Upper lobe of left lung (tissue), 6 donors: ENCODE results near the gene JUP. TPM values are rescaled to one million over a fixed set of nuclear protein-coding genes. Genes with fewer than 3 reads are reported as not detected.

Source experiments
- ATAC-seq, 2 donors: fragments of 200-7000 bp; cut with Tn5 transposase; one replicate each; pipeline ENCODE4 v1.9.1; 2022; ENCODE audit warnings: mild to moderate bottlenecking in 2 of 2, moderate library complexity in 2 of 2; ENCODE audit not compliant: low FRiP score in 2 of 2
- DNase-seq, 2 donors: peaks; one replicate each; pipeline ENCODE4 v3.0.0-alpha.2; 2019 to 2020
- H3K27ac ChIP-seq, 4 donors: fragments of 200-600 bp; sonication (generic); one replicate each; pipeline ENCODE4 v1.5.1; 2016 to 2019
- H3K27me3 ChIP-seq, 4 donors: fragments of 200-600 bp; sonication (generic); one replicate each; pipeline ENCODE4 v1.5.1; 2017 to 2019
- H3K36me3 ChIP-seq, 4 donors: fragments of 200-600 bp; sonication (generic); one replicate each; pipeline ENCODE4 v1.5.1; 2016 to 2019
- H3K4me1 ChIP-seq, 4 donors: fragments of 200-600 bp; sonication (generic); one replicate each; pipeline ENCODE4 v1.5.1; 2018 to 2019
- H3K4me3 ChIP-seq, 4 donors: fragments of 200-600 bp; sonication (generic); one replicate each; pipeline ENCODE4 v1.5.1; 2017 to 2019; ENCODE audit warnings: mild to moderate bottlenecking in 2 of 4, moderate library complexity in 1 of 4
- H3K9me3 ChIP-seq, 4 donors: fragments of 200-600 bp; sonication (generic); one replicate each; pipeline ENCODE4 v1.5.1; 2018 to 2019
- EP300 ChIP-seq, 4 donors: sonication (generic); formaldehyde crosslinking; IDR thresholded peaks; one replicate each; pipeline ENCODE4 v1.5.1; 2017; ENCODE audit warnings: antibody characterized with exemption in 4 of 4, control low read depth in 2 of 4
- POLR2A ChIP-seq, 4 donors: fragments of 450-650 bp; IDR thresholded peaks; one replicate each; pipeline ENCODE4 v1.5.1; 2016 to 2017; ENCODE audit warnings: antibody characterized with exemption in 4 of 4, mild to moderate bottlenecking in 2 of 4
- POLR2AphosphoS5 ChIP-seq, 2 donors: sonication (generic); formaldehyde crosslinking; IDR thresholded peaks; one replicate each; pipeline ENCODE4 v1.5.1; 2017; ENCODE audit warnings: antibody characterized with exemption in 2 of 2
- WGBS, 2 donors: methylation state at CpG; one replicate each; pipeline ENCODE4 v1.1.5; 2017 to 2018; 5-methylcytosine and 5-hydroxymethylcytosine counted together
- total RNA-seq, 6 donors: library from RNA; depleted of rRNA in 4 of 6; stranded (reverse); fragments of >200 nt in 4 of 6; gene quantifications; one replicate each; pipeline versions ENCODE4 v1.1.0 to v1.2.1, GENCODE V29; 2016 to 2021
- TF ChIP-seq, protein P1 (sequence below), 6 experiments: fragments of 450-650 bp in 4 of 6; fragments of 200-600 bp in 2 of 6; sonication (generic) in 2 of 6; IDR thresholded peaks; one replicate each; pipeline ENCODE4 v1.5.1; 2016 to 2019; ENCODE audit warnings: antibody characterized with exemption in 6 of 6
- donor health status: DM: no; HTN: no; CAD: no; lungs with moderate emphysema.
- donor health status: DM: no; HTN: yes; CAD: no; lungs with severe emphysema.

The JUP gene
- total RNA-seq, 6 donors from 2014 or later: 120 to 241 (median 143) TPM

DNA sequence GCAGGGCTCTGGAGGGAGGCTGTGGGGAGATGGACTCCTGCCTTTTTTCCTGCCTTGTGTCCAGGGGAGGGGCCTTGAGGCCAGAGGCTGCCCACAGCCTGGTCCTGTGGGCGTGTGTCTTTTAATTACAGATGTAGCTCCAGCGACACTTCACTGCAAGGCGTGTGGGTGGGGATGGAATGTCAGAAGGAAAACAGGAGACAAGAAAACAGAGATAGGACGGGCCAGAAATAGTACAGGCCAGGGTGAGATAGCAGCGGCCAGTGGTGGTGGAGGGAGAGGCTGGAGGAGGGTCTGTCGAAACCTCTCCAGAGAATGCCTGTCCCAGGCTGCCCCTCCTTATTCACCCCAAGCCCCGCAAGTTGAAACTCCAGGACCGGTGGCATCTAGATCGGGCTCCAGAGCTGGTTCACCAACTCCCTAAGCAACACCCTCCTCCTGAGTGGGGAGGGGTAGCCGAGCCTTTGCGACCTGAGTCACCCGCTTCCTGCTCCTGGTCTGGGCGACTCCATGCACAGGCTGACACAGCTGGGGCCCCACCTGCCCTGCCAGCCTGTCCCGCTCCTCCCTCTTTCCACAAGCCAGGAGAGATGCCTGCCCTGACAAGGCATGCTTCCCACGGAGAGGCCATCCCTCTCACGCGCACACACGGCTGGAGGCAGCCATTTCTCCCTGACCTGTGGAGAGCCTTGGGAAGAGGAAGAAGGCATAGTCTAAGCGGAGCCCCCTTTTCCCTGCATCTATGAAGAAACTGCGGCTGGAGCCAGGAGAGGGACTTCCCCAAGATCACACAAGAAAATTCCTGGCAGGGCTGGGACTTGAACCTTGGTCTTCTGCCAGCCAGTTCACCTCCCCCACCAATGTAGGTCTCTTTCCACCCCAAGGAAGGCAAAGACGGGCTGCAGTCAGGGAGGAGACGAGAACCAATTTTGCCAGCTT lies 6.6 kb upstream of the JUP start:
- ATAC-seq: peak; percentile 64 to 84

DNA sequence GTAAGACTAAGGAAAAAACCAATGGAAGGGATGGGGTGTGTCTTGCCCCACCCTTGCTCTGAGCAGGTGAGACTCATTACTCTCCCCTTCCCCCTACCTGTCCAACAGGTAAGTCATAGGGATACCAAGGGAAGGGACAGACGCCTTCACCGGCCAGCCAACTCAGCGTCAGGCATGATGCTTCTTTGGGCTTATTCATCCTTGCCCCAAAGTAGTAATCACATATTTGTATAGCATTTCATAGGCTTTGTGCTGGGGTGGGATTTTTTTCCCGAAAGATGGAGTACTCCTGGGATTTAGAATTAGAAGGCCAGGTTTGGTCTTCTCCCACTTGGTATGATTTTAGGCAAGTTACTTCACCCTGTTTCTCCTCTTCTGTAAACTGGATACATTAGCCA lies 509 bp upstream of the JUP start:
- DNase-seq: no peak
- WGBS, 2 donors: 40 to 48% methylated on average over 4 of the region's 4 CpGs
- Histone ChIP-seq H3K27ac (peak overlapping the region; percentile 25 to 67 (median 62)), H3K4me3 (no peak overlapping the region), H3K27me3 (no peaks in the 10 kb centered on the region), H3K4me1 (peaks cover 39 to 63% (median 50%) of the 10 kb centered on the region in 4 donors), H3K9me3 (no peaks in the 10 kb centered on the region), H3K36me3 (no peaks in the 10 kb centered on the region)
- no peak for ATAC-seq
- TF ChIP-seq POLR2A (IDR thresholded peaks at IDR 0.05) (no peak), EP300 (IDR thresholded peaks at IDR 0.05) (peak in 1 of 4 donors; percentile 6), POLR2AphosphoS5 (IDR thresholded peaks at IDR 0.05) (peak in 1 of 2 donors; percentile 8)
- TF ChIP-seq, protein P1, sequence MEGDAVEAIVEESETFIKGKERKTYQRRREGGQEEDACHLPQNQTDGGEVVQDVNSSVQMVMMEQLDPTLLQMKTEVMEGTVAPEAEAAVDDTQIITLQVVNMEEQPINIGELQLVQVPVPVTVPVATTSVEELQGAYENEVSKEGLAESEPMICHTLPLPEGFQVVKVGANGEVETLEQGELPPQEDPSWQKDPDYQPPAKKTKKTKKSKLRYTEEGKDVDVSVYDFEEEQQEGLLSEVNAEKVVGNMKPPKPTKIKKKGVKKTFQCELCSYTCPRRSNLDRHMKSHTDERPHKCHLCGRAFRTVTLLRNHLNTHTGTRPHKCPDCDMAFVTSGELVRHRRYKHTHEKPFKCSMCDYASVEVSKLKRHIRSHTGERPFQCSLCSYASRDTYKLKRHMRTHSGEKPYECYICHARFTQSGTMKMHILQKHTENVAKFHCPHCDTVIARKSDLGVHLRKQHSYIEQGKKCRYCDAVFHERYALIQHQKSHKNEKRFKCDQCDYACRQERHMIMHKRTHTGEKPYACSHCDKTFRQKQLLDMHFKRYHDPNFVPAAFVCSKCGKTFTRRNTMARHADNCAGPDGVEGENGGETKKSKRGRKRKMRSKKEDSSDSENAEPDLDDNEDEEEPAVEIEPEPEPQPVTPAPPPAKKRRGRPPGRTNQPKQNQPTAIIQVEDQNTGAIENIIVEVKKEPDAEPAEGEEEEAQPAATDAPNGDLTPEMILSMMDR (IDR thresholded peaks at IDR 0.05): no peak

More for the DNA sequence above, 6.6 kb upstream of the JUP start:
- DNase-seq: peak; percentile 79 to 80
- WGBS, 2 donors: 33 to 40% methylated on average over 12 to 22 of the region's 22 CpGs
- Histone ChIP-seq H3K27ac (peak overlapping the region; percentile 64 to 81 (median 77)), H3K27me3 (no peaks in the 10 kb centered on the region), H3K4me3 (peak overlapping the region in 1 of 4 donors; percentile 18), H3K9me3 (no peaks in the 10 kb centered on the region), H3K4me1 (peaks cover 24 to 42% (median 28%) of the 10 kb centered on the region in 4 donors), H3K36me3 (no peaks in the 10 kb centered on the region)
- no peak for TF ChIP-seq EP300 (IDR thresholded peaks at IDR 0.05)
- TF ChIP-seq POLR2A (IDR thresholded peaks at IDR 0.05): peak in 1 of 4 donors; percentile 11
- no peak for TF ChIP-seq POLR2AphosphoS5 (IDR thresholded peaks at IDR 0.05)
- TF ChIP-seq, protein P1 (IDR thresholded peaks at IDR 0.05): no peak

DNA sequence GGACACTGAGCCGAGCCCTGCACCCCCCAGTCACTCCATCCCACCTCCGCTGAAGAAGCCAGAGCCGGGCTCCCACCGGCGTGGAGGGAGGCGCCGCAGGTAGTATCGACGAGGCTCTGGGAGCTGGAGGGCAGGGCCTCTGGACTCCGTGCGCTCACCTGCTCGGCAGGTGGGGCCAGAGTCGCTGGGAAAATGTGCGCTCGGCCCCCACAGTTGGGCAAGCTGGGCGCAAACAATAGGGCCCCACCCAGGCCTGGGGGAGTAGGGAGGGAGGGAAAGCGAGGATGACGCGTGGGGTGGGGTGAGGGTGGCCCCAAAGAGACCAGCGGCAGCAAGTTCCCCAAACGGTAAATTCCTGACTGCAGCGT lies 668 bp downstream of the JUP start:
- no peak for TF ChIP-seq POLR2A (IDR thresholded peaks at IDR 0.05)
- TF ChIP-seq POLR2AphosphoS5 (IDR thresholded peaks at IDR 0.05): peak in 1 of 2 donors; percentile 40
- peak overlapping the region; percentile 91 to 96 (median 92) for H3K27ac ChIP-seq
- no peaks in the 10 kb centered on the region for H3K27me3 ChIP-seq
- H3K36me3 ChIP-seq: no peaks in the 10 kb centered on the region
- peak overlapping the region; percentile 63 to 80 (median 70) for H3K4me3 ChIP-seq
- DNase-seq: peak; percentile 82
- peaks cover 46 to 70% (median 57%) of the 10 kb centered on the region in 4 donors for H3K4me1 ChIP-seq
- WGBS, 2 donors: 0 to 1% methylated on average over 6 to 11 of the region's 22 CpGs
- peak; percentile 38 to 65 for ATAC-seq
- H3K9me3 ChIP-seq: no peaks in the 10 kb centered on the region

DNA sequence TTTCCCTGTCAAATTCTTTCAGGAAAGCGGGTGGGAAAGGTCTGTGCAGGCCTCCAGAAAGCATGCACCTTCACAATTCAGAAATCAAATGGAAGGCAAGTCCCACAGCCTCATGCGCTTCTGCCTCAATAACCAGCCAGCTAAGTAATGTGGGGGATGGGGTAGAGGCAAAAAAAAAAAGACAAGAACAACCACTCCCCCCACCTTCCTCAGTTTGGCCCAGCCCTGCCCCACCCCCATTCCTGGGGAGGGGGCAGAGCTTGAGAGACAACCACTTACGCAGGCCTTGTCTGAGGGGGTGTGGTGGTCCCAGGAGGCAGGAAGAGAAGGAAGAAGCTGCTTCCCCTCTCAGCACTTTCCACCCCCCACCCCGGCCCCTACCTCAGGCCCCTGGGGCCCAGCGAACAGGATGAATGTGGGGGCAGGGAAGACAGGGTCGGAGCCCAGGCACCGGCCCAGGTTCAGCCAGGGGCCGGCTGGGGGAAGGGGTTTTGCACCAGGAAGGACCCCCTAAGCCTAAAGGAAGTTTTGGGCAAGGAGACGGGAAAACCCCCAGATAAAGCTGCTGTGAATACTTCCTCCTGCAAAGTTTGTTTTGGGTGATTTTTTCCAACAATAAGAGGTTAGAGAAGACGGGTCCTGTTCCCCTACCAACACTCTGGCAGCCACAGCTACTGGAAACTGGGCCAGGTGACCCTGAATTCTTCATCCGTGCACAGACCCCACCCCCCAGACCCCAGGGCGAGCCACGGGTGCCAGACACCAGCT lies 1.2 kb downstream of the JUP start:
- H3K27ac ChIP-seq: peak overlapping the region; percentile 91 to 96 (median 92)
- WGBS, 2 donors: 4 to 5% methylated on average over 8 to 13 of the region's 13 CpGs
- no peaks in the 10 kb centered on the region for H3K27me3 ChIP-seq
- no peaks in the 10 kb centered on the region for H3K9me3 ChIP-seq
- H3K4me1 ChIP-seq: peaks cover 46 to 71% (median 58%) of the 10 kb centered on the region in 4 donors
- no peaks in the 10 kb centered on the region for H3K36me3 ChIP-seq
- peak overlapping the region; percentile 63 to 80 (median 70) for H3K4me3 ChIP-seq
- peak in 1 of 2 donors; percentile 23 for TF ChIP-seq POLR2AphosphoS5 (IDR thresholded peaks at IDR 0.05)
- no peak for TF ChIP-seq POLR2A (IDR thresholded peaks at IDR 0.05)
- no peak for ATAC-seq
- DNase-seq: no peak

DNA sequence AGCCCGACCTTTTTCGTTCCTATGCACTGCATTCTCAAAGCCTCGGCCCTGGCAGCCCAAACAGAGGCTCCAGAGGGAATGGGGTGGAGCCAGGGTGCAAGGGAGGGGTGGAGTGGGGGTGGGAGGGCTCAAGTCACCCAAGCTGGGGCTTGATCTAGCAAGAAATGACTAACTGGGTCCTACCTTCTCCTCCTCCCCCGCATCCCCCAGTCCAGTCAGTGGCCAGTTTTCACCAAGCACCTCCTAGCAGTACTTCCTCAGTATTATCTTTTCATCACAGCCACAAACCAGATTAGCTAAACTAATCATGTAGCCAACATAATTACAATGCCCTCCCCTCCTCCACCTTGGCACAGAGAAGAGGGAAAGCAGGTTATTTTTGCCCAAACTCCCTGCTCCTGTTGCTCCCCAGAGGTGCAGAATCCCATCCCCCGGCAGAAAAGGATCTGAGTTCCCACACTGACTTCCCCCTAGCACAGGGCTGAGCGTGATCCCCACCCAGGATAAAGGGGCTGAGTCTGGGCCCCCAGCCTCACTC lies 2.2 kb downstream of the JUP start:
- 17 to 33% methylated on average over 3 to 6 of the region's 6 CpGs for WGBS, 2 donors
- TF ChIP-seq POLR2AphosphoS5 (IDR thresholded peaks at IDR 0.05) (no peak), POLR2A (IDR thresholded peaks at IDR 0.05) (no peak), EP300 (IDR thresholded peaks at IDR 0.05) (no peak)
- TF ChIP-seq, protein P1 (IDR thresholded peaks at IDR 0.05): no peak
- Histone ChIP-seq H3K27me3 (no peaks in the 10 kb centered on the region), H3K27ac (peak overlapping the region; percentile 91 to 96 (median 92)), H3K4me3 (peak overlapping the region in 3 of 4 donors; percentile 63 to 80 (median 75)), H3K4me1 (peaks cover 49 to 81% (median 66%) of the 10 kb centered on the region in 4 donors), H3K9me3 (no peaks in the 10 kb centered on the region), H3K36me3 (no peaks in the 10 kb centered on the region)
- DNase-seq: peak in 1 of 2 donors; percentile 60
- no peak for ATAC-seq
